Measurements from ENCODE around the gene SAP30BP.

The SAP30BP gene

DNA sequence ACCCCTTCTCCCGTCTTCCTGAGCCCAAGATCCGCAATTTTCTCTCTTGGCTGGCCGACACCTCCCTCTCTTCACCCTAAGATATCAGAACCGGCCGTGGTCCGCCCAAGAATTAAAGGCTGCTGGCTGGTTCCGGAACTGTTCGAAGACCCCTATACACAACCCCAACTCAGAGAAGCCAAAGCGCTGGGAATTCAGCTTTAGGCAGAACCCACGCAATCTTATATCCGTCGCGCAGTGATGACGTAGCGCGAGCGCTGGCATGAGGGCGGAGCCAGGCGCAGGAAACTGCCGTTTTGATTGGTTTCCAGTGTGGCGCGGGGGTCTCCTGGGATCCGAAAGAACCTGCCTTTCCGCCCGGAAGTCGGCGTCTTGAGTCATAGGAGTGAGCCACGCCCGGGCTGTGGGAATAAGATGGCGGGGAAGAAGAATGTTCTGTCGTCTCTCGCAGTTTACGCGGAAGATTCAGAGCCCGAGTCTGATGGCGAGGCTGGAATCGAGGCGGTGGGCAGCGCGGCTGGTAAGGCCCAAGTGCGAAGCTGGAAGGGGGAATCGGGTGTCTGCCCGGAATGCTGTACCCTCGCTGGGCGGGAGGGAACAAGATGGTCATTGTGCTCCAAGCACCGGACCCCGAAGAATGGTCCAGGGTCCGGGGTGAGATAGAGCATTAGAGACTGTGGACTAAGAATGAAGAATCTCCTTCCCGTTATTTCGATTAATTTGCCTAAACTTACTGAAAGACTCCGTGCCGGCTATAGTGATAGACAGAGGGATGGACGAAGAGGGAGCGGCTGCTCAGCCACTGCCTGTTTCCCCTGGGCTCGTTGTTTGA lies at the start of gene SAP30BP, which contains the start of gene RECQL5:
TSS of gene SAP30BP (plus strand) at position 380 of the 832 bp plus-strand sequence. CDS start at position 415, 35 bp downstream.
TSS of gene RECQL5 (minus strand) at position 196 of the 832 bp plus-strand sequence. CDS start 597 bp downstream, outside the sequence.
- DNase-seq (ENCODE audit: low read depth in 2 of 2), result peak; percentile 95 to 96

DNA sequence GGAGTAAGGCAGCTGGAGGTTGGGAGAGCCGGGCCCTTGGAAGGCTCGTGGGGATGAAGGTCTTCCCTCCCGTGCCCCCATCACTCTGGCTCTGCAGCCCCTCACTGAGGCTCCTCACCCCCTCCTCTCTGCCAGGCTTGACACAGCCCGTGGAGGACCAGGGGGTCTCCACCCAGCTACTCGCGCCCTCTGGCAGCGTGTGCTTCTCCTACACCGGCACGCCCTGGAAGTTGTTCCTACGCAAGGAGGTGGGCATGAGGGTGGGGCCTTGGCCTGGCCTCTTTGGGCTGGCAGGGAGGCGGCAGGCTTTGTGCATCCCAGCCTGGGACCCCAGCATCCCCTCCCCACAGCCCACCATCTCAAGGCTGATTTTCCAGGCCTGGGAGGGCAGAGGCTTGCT lies 49.5 kb upstream of the SAP30BP start:
- no peak for DNase-seq (ENCODE audit: low read depth in 2 of 2)

- no peak for DNase-seq (ENCODE audit: low read depth in 2 of 2)
These were observed 47.4 kb upstream of the SAP30BP start for GRCh38 chr17:75619506-75620431.

GRCh38 chr17:75621489-75621888 lies 45.6 kb upstream of the SAP30BP start:
- DNase-seq (ENCODE audit: low read depth in 2 of 2), result no peak

DNA sequence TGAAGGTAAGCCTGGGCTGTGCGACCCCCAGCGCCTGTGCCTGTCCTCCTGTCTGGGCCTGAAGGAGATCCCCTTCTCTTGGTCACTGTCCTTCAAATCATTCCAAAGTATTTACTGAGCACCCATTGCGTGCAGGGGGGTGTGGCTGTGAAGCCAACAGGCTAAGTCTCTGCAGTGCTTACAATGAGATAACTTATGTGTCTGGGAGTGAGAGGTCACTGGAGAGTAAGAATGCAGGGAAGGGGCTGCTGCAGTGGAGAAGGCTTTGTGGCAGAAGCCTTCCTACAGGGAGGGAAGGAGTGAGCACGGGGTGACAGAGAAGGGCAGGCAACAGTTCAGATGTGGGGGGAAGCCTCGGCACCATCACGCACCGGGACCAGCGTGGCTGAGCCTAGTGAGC lies 45.1 kb upstream of the SAP30BP start:
- DNase-seq (ENCODE audit: low read depth in 2 of 2), result no peak

- no peak for DNase-seq (ENCODE audit: low read depth in 2 of 2)
These were observed 44.3 kb upstream of the SAP30BP start for GRCh38 chr17:75622771-75623273.

- no peak for DNase-seq (ENCODE audit: low read depth in 2 of 2)
These were observed 43.8 kb upstream of the SAP30BP start for GRCh38 chr17:75623386-75623785.

GRCh38 chr17:75624021-75624420 lies 43.1 kb upstream of the SAP30BP start:
- no peak for DNase-seq (ENCODE audit: low read depth in 2 of 2)

DNA sequence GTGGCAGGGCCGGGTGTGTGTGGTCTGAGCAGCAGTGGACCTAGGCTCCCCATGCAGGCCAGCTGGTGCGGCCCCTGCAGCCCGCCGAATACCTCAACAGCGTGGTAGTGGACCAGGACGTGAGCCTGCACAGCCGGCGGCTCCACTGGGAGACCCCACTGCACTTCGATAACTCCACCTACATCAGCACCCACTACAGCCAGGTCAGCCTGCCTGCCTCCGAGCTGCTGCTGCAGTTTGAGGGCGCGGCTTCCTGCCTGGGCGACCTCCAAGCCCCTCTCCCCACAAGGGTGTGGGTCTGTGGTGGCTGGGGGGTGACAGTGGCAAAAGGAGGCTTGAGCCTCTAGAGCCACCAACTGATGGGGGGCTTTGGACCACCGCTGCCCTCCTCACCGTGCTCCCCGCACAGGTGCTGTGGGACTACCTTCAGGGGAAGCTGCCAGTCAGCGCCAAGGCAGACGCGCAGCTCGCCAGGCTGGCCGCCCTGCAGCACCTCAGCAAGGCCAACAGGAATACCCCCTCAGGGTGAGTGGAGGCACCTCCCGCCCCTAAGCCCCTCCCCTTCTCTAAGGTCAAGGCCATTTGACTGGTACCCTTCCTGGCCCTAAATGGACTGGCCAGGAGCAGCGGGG lies 42.3 kb upstream of the SAP30BP start:
- no peak for DNase-seq (ENCODE audit: low read depth in 2 of 2)

GRCh38 chr17:75625813-75626486 lies 41.2 kb upstream of the SAP30BP start:
- no peak for DNase-seq (ENCODE audit: low read depth in 2 of 2)

DNA sequence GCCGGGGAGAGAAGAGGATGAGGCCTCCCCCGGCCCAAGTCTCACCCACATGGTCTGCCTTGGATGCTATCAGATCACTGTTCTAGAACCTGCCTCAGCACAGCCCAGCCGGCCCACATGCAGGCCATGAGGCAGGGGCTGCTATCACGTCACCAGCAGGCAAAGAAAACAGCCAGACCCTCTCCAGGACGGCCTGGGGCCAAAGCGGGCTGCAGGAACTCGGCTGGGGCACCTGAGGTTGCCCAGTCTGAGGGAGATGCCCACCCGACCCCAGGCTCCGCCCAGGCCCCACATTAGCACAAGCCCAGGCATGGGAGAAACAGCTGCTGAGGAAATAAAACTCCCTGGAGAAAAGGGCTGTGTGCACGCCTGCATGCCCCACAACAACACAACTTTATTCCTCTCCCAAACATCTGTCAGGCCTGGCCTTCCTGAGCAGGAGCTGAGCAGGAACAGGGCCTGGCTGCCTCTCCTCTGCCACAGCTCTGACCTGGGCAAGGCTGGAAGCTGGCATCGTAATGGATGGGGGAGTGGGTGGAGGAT lies 40.6 kb upstream of the SAP30BP start:
- no peak for DNase-seq (ENCODE audit: low read depth in 2 of 2)

DNA sequence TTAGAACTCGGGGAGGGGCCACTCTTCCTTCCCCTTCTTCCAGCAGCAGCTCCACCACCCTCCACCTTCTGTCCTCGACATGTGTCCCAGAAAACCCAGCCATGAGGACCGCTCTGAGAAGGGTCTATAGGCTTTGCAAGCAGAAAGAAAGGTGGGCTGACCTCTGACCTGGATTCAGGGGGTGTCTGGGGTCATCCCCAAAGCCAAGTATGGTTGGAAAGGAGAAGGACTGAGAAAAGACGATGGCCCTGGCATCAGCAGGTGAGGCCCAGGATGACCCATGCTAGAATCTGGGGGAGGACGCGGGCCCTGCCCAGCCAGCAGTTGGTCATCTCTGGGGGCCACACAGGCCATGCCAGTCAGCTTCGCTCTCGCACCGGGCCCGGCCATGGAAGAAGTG lies 40.0 kb upstream of the SAP30BP start:
- no peak for DNase-seq (ENCODE audit: low read depth in 2 of 2)

DNA sequence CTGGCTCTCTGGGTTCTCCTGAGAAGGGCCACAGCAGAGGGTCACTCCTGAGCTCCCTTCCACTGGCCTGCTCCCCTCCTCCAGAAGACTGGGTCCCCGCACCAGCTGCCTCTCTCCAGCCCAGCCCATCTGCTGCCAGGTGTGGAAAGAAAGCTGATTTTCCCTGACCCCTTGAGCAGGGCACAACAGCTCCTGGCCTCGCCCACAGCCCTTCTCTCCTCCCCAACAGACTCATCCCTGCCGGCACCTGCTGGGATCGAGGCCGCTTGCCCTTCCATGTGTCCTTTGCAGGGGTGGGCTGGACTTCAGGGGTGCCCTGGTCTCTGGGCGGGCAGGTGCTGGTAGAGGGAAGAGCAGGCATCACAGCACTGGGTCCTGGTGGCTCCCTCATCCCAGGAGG lies 38.7 kb upstream of the SAP30BP start:
- DNase-seq (ENCODE audit: low read depth in 2 of 2), result no peak

- DNase-seq (ENCODE audit: low read depth in 2 of 2), result no peak
These were observed 38.0 kb upstream of the SAP30BP start for GRCh38 chr17:75629157-75629556.

- no peak for DNase-seq (ENCODE audit: low read depth in 2 of 2)
These were observed 36.8 kb upstream of the SAP30BP start for GRCh38 chr17:75630071-75630917.

DNA sequence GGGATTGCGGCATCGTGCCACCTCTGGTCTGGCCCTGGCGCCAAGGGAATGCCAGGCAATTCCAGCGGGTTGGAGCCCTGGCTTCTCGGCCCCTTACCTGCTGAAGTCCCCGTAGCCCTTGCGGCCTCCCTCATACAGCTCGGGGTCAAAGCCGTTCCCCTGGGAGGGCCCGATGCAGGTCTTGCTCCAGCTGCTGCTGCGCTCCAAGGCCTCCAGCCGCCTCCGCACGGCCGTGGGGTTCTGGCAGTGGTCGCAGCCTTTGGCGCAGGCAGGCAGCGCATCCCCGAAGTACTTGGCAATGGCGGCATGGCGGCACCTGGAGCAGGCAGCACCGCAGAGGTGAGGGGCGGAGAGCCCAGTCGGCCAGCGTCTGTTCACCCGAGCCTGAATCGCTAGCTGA lies 35.8 kb upstream of the SAP30BP start:
- DNase-seq (ENCODE audit: low read depth in 2 of 2), result no peak

DNA sequence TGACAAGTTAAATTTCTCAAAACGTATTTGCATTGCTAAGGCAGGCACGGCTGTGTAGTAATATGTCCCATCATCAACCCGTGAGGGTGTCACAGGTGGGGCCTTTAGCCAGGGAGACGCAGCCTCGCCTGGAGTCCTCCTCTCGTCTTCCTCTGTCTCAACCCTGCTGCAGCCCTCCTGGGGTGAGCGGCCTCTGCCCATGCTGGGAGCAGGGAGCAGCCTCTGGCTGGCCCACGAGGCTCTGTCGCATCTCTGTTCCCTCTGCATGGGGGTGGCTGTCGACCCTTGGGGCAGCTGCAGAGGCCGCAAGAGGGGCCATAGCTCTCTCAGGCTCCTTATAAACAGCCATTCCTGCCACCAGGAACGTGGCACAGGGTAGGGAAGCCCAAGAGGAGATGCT lies 34.7 kb upstream of the SAP30BP start:
- no peak for DNase-seq (ENCODE audit: low read depth in 2 of 2)

DNA sequence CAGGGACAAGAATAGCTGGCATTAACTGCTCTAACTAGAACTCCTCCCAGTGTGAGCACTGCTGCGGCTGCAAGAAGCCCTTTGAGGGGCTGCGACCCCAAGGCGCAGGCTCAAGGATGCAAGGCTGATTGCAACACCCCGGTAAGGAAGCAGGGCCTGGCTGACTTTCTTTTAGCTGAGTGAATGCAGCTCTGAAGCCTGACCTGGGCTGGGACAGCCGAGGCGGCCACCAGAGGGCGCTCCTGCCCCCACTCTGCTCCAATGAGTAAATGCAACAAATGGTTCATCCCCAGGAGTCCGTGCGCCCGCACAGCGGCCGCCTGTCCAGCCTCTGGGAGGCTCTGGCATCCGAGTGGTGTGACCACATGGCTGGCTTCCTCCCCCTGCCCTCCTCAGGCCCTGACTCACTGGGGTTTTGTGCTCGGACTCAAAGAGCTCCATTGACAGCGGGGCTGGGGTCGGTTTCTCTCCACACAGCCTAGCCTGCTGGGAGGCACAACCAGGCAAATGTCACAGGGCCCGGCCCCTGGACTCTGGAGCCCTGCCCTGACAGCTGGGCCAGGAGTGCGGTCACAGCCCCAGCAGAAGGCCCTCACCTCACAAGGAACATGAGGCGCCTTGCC lies 34.2 kb upstream of the SAP30BP start, which contains the start of gene SMIM5:
TSS of gene SMIM5 (plus strand) at position 572 of the 623 bp plus-strand sequence. CDS start 6,768 bp downstream, outside the sequence.
- DNase-seq (ENCODE audit: low read depth in 2 of 2), result peak; percentile 80 to 81
